PC-9 (cell line): ENCODE data around the gene VPS29. TPM values are rescaled to one million over a fixed set of nuclear protein-coding genes. Genes with fewer than 3 reads are reported as not detected.

ENCODE experiments used
- BruUV-seq: library from RNA; stranded (reverse); fragments of 400-500 nt; replicated peaks from 2 replicates; lab custom pipeline; 2021; lab: Mats Ljungman, UMichigan
- CTCF ChIA-PET: fragments of 300-600 bp; sonication (Branson Sonifier 250); formaldehyde crosslinking; loops from one replicate; lab custom pipeline; 2022; ENCODE audit warnings: antibody characterized with exemption; lab: Charles Lee
- POLR2A ChIA-PET: fragments of 300-600 bp; sonication (Branson Sonifier 250); formaldehyde crosslinking; loops from one replicate; lab custom pipeline; 2022; ENCODE audit warnings: antibody characterized with exemption; ENCODE audit not compliant: unreplicated experiment; lab: Charles Lee
- DNase-seq, 2 experiments: peaks; one replicate each; pipeline versions ENCODE4 v3.0.0 to v3.0.0-alpha.2; 2015 to 2022; ENCODE audit warnings: mixed read lengths in 1 of 2
- H2AFZ ChIP-seq: fragments of 200-600 bp; sonication (generic); 2 replicates; pipeline ENCODE4 v1.8.1; 2017; ENCODE audit warnings: antibody characterized with exemption
- H3F3A ChIP-seq: fragments of 200-600 bp; sonication (generic); 2 replicates; pipeline ENCODE4 v1.8.1; 2017; ENCODE audit warnings: antibody characterized with exemption, mild to moderate bottlenecking, low read depth; ENCODE audit not compliant: insufficient read depth
- H3K27ac ChIP-seq: fragments of 200-600 bp; sonication (generic); 2 replicates; pipeline ENCODE4 v1.6.1; 2016; ENCODE audit warnings: mixed run types
- H3K27me3 ChIP-seq: fragments of 200-600 bp; sonication (generic); 2 replicates; pipeline ENCODE4 v1.6.1; 2016; ENCODE audit warnings: low read depth, mixed run types; ENCODE audit not compliant: insufficient read depth
- H3K36me3 ChIP-seq: fragments of 200-600 bp; sonication (generic); 2 replicates; pipeline ENCODE4 v1.6.1; 2016; ENCODE audit warnings: low read depth, mixed run types
- H3K4me1 ChIP-seq: fragments of 200-600 bp; sonication (generic); replicated peaks from 2 replicates; pipeline ENCODE4 v1.6.1; 2016; ENCODE audit warnings: mixed run types; ENCODE audit not compliant: insufficient read depth
- H3K4me2 ChIP-seq: fragments of 200-600 bp; sonication (generic); 2 replicates; pipeline ENCODE4 v1.6.1; 2017; ENCODE audit warnings: mixed run types
- H3K4me3 ChIP-seq: fragments of 200-600 bp; sonication (generic); 2 replicates; pipeline ENCODE4 v1.6.1; 2016; ENCODE audit warnings: mixed run types
- H3K79me2 ChIP-seq: fragments of 200-600 bp; sonication (generic); 2 replicates; pipeline ENCODE4 v1.6.1; 2017; ENCODE audit warnings: low read depth, mixed run types
- H3K9me2 ChIP-seq: fragments of 200-600 bp; sonication (generic); 2 replicates; pipeline ENCODE4 v1.8.1; 2017; ENCODE audit warnings: mild to moderate bottlenecking; ENCODE audit not compliant: insufficient read depth
- H3K9me3 ChIP-seq: fragments of 200-600 bp; sonication (generic); 2 replicates; pipeline ENCODE4 v1.8.1; 2016; ENCODE audit warnings: low read depth; ENCODE audit not compliant: insufficient read depth
- H4K20me1 ChIP-seq: fragments of 200-600 bp; sonication (generic); 2 replicates; pipeline ENCODE4 v1.8.1; 2017; ENCODE audit not compliant: insufficient read depth
- EZH2 ChIP-seq: fragments of 200-600 bp; sonication (generic); IDR thresholded peaks from 2 replicates; pipeline ENCODE4 v1.8.0; 2017; ENCODE audit warnings: antibody characterized with exemption, low read depth
- intact Hi-C: fragments of 100-400 bp; cut with micrococcal nuclease; formaldehyde crosslinking; loops from one replicate; pipeline ENCODE4 v1.10.0; 2022; ENCODE audit not compliant: unreplicated experiment
- total RNA-seq: library from RNA; stranded (reverse); gene quantifications from 2 replicates; pipeline ENCODE4 v1.2.3, GENCODE V29; 2021
- TF ChIP-seq, protein P1 (sequence below): fragments of 200-600 bp; sonication (generic); conservative IDR thresholded peaks from 2 replicates; pipeline ENCODE4 v1.6.1; 2017; ENCODE audit warnings: mixed run types, antibody characterized with exemption, mild to moderate bottlenecking, moderate library complexity

The VPS29 gene
- total RNA-seq, 1 experiment from 2014 or later = 114 TPM

- no peak overlapping the region for H3K4me3 ChIP-seq
- intact Hi-C loops = loop anchor here (5.0 kb wide), 1 partner anchor 47 kb away; the partner anchor contains the start of genes RAD9B and VPS29
- H3K79me2 ChIP-seq = peaks cover 44% of the 10 kb centered on the region
- no peak for DNase-seq
- ChIA-PET CTCF (interaction anchor here (0.6 to 0.7 kb wide), 2 partner anchors 46 to 496 kb away, joined by 4 to 7 read pairs; no protein-coding TSS in a partner anchor), POLR2A (interaction anchor here (0.6 kb wide), 1 partner anchor 280 kb away, joined by 3 read pairs; no protein-coding TSS in a partner anchor)
- H3K36me3 ChIP-seq = peaks cover 11% of the 10 kb centered on the region; the same call in 1 of the 2 replicates
- H3K4me2 ChIP-seq = no peak overlapping the region
- peaks cover 21% of the 10 kb centered on the region; the same call in 1 of the 2 replicates for H3F3A ChIP-seq
- TF ChIP-seq, protein P1, sequence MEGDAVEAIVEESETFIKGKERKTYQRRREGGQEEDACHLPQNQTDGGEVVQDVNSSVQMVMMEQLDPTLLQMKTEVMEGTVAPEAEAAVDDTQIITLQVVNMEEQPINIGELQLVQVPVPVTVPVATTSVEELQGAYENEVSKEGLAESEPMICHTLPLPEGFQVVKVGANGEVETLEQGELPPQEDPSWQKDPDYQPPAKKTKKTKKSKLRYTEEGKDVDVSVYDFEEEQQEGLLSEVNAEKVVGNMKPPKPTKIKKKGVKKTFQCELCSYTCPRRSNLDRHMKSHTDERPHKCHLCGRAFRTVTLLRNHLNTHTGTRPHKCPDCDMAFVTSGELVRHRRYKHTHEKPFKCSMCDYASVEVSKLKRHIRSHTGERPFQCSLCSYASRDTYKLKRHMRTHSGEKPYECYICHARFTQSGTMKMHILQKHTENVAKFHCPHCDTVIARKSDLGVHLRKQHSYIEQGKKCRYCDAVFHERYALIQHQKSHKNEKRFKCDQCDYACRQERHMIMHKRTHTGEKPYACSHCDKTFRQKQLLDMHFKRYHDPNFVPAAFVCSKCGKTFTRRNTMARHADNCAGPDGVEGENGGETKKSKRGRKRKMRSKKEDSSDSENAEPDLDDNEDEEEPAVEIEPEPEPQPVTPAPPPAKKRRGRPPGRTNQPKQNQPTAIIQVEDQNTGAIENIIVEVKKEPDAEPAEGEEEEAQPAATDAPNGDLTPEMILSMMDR = no peak
- no peak for TF ChIP-seq EZH2
- no peak overlapping the region for H2AFZ ChIP-seq
- H3K9me3 ChIP-seq = no peaks in the 10 kb centered on the region
- no peaks in the 10 kb centered on the region for H3K9me2 ChIP-seq
- peaks cover 14% of the 10 kb centered on the region for H4K20me1 ChIP-seq
- no peak overlapping the region for H3K27ac ChIP-seq
- BruUV-seq = no TSS peak
- no peaks in the 10 kb centered on the region for H3K27me3 ChIP-seq
- peaks cover 13% of the 10 kb centered on the region for H3K4me1 ChIP-seq
Observed at GRCh38 chr12:110549716-110550115, 47.8 kb upstream of the VPS29 start.

DNA sequence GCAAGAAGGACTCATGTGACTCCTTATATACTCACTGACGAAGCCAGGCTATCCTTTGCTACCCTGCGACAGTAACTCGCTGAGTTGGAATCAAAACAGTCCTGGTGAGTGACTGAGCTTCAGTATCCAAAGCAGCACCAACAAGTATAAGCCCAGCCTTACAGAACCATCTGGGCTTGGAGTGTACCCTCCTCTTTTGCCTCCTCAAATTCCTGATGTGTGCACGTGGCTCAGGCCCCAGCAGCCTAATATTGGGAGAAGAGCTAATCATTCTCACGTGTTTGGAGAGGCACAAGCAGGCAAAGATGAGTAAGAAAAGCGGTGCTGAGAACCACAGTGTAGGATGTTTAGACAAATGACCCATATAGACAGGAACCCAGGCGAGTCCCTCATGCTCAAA lies 46.8 kb upstream of the VPS29 start:
- ChIA-PET POLR2A (no interaction called here), CTCF (interaction anchor here (0.6 to 0.7 kb wide), 3 partner anchors 27 to 247 kb away, joined by 3 to 6 read pairs (median 3); no protein-coding TSS in a partner anchor)
- TF ChIP-seq EZH2 = no peak
- TF ChIP-seq, protein P1 = no peak
- Histone ChIP-seq H3K4me3 (no peak overlapping the region), H3F3A (peaks cover 21% of the 10 kb centered on the region; the same call in 1 of the 2 replicates), H3K36me3 (peaks cover 11% of the 10 kb centered on the region; the same call in 1 of the 2 replicates), H3K4me1 (peaks cover 13% of the 10 kb centered on the region), H3K79me2 (peaks cover 44% of the 10 kb centered on the region), H3K27ac (no peak overlapping the region), H3K9me3 (no peaks in the 10 kb centered on the region), H2AFZ (no peak overlapping the region), H3K9me2 (no peaks in the 10 kb centered on the region), H3K4me2 (no peak overlapping the region), H3K27me3 (no peaks in the 10 kb centered on the region), H4K20me1 (peaks cover 11% of the 10 kb centered on the region)
- BruUV-seq = no TSS peak
- no peak for DNase-seq
- intact Hi-C loops = loop anchor here (5.0 kb wide), 1 partner anchor 46 kb away; the partner anchor contains the start of genes RAD9B and VPS29

DNA sequence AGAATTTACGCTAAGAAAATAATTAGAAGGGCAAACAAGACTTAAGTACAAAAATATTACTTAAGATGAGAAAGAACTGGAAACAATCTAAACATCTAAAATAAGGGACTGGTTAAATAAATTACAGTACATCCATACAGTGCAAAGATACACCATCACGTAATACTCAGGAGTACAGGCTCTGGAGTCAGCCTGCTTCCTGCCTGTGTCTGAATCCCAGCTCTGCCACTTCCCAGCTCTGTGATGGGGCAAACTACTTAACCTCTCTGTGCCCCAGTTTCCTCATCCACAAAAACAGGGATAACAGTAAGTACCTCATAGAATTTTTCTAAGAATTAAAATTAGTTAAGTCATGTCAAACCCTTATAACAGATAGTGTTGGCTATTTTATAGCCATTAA lies 45.2 kb upstream of the VPS29 start:
- H3F3A ChIP-seq = peaks cover 20% of the 10 kb centered on the region; the same call in 1 of the 2 replicates
- peaks cover 45% of the 10 kb centered on the region for H3K79me2 ChIP-seq
- peaks cover 15% of the 10 kb centered on the region; the same call in 1 of the 2 replicates for H3K36me3 ChIP-seq
- no peak overlapping the region for H3K4me2 ChIP-seq
- peaks cover 10% of the 10 kb centered on the region for H4K20me1 ChIP-seq
- BruUV-seq = no TSS peak
- peaks cover 13% of the 10 kb centered on the region for H3K4me1 ChIP-seq
- no peak overlapping the region for H2AFZ ChIP-seq
- no peak overlapping the region for H3K4me3 ChIP-seq
- intact Hi-C loops = loop anchor here (2.0 to 5.0 kb wide), 2 partner anchors 38 to 45 kb away; partner anchors contain the start of genes RAD9B and VPS29
- no peaks in the 10 kb centered on the region for H3K9me3 ChIP-seq
- ChIA-PET CTCF (no interaction called here), POLR2A (no interaction called here)
- H3K27me3 ChIP-seq = no peaks in the 10 kb centered on the region
- H3K9me2 ChIP-seq = no peaks in the 10 kb centered on the region
- DNase-seq = no peak
- peak overlapping the region; percentile 13; the same call in 1 of the 2 replicates for H3K27ac ChIP-seq
- no peak for TF ChIP-seq EZH2
- TF ChIP-seq, protein P1 = no peak
